H1 (cell line): ENCODE results near the gene LAPTM4A. TPM values are rescaled to one million over a fixed set of nuclear protein-coding genes. Genes with fewer than 3 reads are reported as not detected.

Experiments used
- CTCF ChIA-PET: fragments of 300-600 bp; sonication (Branson Sonifier 250); formaldehyde crosslinking; loops from one replicate; lab custom pipeline; 2021; ENCODE audit not compliant: partially characterized antibody; lab: Charles Lee
- POLR2A ChIA-PET: fragments of 300-600 bp; sonication (Branson Sonifier 250); formaldehyde crosslinking; loops from one replicate; lab custom pipeline; 2021; ENCODE audit warnings: inconsistent platforms; ENCODE audit not compliant: partially characterized antibody; lab: Charles Lee
- DNase-seq, 2 experiments: peaks; one replicate each; pipeline versions ENCODE4 v3.0.0 to v3.0.0-alpha.2; 2010 to 2022; ENCODE audit warnings: low spot score in 2 of 2, low read depth in 1 of 2, mixed read lengths in 1 of 2
- FAIRE-seq: peaks from 2 replicates; lab custom pipeline; 2011; peaks lifted over from hg19 to GRCh38; lab: Jason Lieb, UNC
- H2AFZ ChIP-seq: 2 replicates; pipeline ENCODE4 v1.8.1; 2012; ENCODE audit warnings: low read length, inconsistent platforms
- H2AK5ac ChIP-seq: 2 replicates; pipeline ENCODE4 v1.6.1; 2013; ENCODE audit warnings: low read depth, low read length
- H2BK120ac ChIP-seq: replicated peaks from 2 replicates; pipeline ENCODE3; 2013; ENCODE audit warnings: low read depth, low read length, inconsistent platforms
- H2BK12ac ChIP-seq: 2 replicates; pipeline ENCODE4 v1.6.1; 2013; ENCODE audit warnings: low read depth, low read length
- H2BK15ac ChIP-seq: 2 replicates; pipeline ENCODE4 v1.6.1; 2013; ENCODE audit warnings: low read length
- H2BK20ac ChIP-seq: 2 replicates; pipeline ENCODE4 v1.6.1; 2013; ENCODE audit warnings: low read length
- H2BK5ac ChIP-seq: 2 replicates; pipeline ENCODE4 v1.6.1; 2013; ENCODE audit warnings: low read depth, low read length
- H3K14ac ChIP-seq: 2 replicates; pipeline ENCODE4 v1.6.1; 2013; ENCODE audit warnings: inconsistent platforms; ENCODE audit not compliant: insufficient read length
- H3K18ac ChIP-seq: 2 replicates; pipeline ENCODE4 v1.6.1; 2013; ENCODE audit warnings: low read length; ENCODE audit errors: extremely low read depth
- H3K23ac ChIP-seq: 2 replicates; pipeline ENCODE4 v1.6.1; 2013; ENCODE audit warnings: inconsistent platforms; ENCODE audit not compliant: insufficient read length
- H3K23me2 ChIP-seq: 2 replicates; pipeline ENCODE4 v1.6.1; 2013; ENCODE audit warnings: low read depth, low read length
- H3K27ac ChIP-seq: 2 replicates; pipeline ENCODE4 v1.6.1; 2011; ENCODE audit warnings: low read depth, low read length, inconsistent platforms
- H3K27me3 ChIP-seq, 4 experiments: replicated peaks in 1 of 4; 1 replicate in 1 of 4; 2 replicates in 3 of 4; pipeline versions ENCODE4 v1.6.1 to v1.8.1; 2011 to 2013; ENCODE audit warnings: low read length in 3 of 4, mild to moderate bottlenecking in 3 of 4, inconsistent platforms in 2 of 4, mixed read lengths in 2 of 4, moderate library complexity in 1 of 4; ENCODE audit not compliant: control insufficient read depth in 3 of 4, insufficient read depth in 3 of 4; ENCODE audit errors: extremely low read depth in 1 of 4
- H3K36me3 ChIP-seq, 4 experiments: 2 replicates each; pipeline versions ENCODE4 v1.6.1 to v1.8.1; 2011 to 2013; ENCODE audit warnings: mild to moderate bottlenecking in 4 of 4, low read length in 3 of 4, moderate library complexity in 2 of 4, control low read depth in 1 of 4, inconsistent platforms in 1 of 4; ENCODE audit not compliant: insufficient read depth in 4 of 4, control insufficient read depth in 2 of 4
- H3K4ac ChIP-seq: replicated peaks from 2 replicates; pipeline ENCODE3; 2013; ENCODE audit warnings: low read length, low read depth, mixed read lengths, inconsistent platforms; ENCODE audit not compliant: insufficient read length
- H3K4me1 ChIP-seq, 4 experiments: replicated peaks in 1 of 4; 1 replicate in 1 of 4; 2 replicates in 3 of 4; pipeline versions ENCODE4 v1.6.1 to v1.8.1; 2011 to 2013; ENCODE audit warnings: low read length in 3 of 4, inconsistent platforms in 2 of 4, mixed read lengths in 1 of 4; ENCODE audit not compliant: insufficient read depth in 4 of 4, control insufficient read depth in 3 of 4
- H3K4me2 ChIP-seq, 2 experiments: 2 replicates each; pipeline versions ENCODE4 v1.6.1 to v1.8.1; 2011 to 2013; ENCODE audit warnings: low read depth in 2 of 2, low read length in 2 of 2, control low read depth in 1 of 2, inconsistent platforms in 1 of 2, mild to moderate bottlenecking in 1 of 2; ENCODE audit not compliant: insufficient read depth in 1 of 2
- H3K4me3 ChIP-seq, 4 experiments: fragments of 200-600, 300-600 bp in 1 of 4; sonication (generic), shearing (Covaris generic), sonication (Bioruptor Twin) in 1 of 4; 2 replicates each; pipeline versions ENCODE4 v1.5.1 to v1.8.1; 2011 to 2016; ENCODE audit warnings: low read length in 4 of 4, low read depth in 3 of 4, control low read depth in 2 of 4, inconsistent platforms in 2 of 4, mild to moderate bottlenecking in 2 of 4, mixed read lengths in 1 of 4, moderate library complexity in 1 of 4; ENCODE audit not compliant: insufficient read depth in 2 of 4; ENCODE audit errors: extremely low read depth in 1 of 4
- H3K56ac ChIP-seq: replicated peaks from 2 replicates; pipeline ENCODE3; 2013; ENCODE audit warnings: low read depth, mild to moderate bottlenecking, mixed read lengths, low read length, inconsistent platforms; ENCODE audit not compliant: insufficient read length
- H3K79me1 ChIP-seq: 2 replicates; pipeline ENCODE4 v1.6.1; 2013; ENCODE audit warnings: low read depth, low read length, control low read depth
- H3K79me2 ChIP-seq, 2 experiments: 2 replicates each; pipeline versions ENCODE4 v1.6.1 to v1.8.1; 2012 to 2013; ENCODE audit warnings: low read length in 2 of 2, mild to moderate bottlenecking in 2 of 2, inconsistent platforms in 1 of 2; ENCODE audit not compliant: insufficient read depth in 2 of 2, control insufficient read depth in 1 of 2
- H3K9ac ChIP-seq, 4 experiments: replicated peaks in 1 of 4; 1 replicate in 1 of 4; 2 replicates in 3 of 4; pipeline versions ENCODE4 v1.6.1 to v1.8.1; 2011 to 2013; ENCODE audit warnings: low read depth in 3 of 4, low read length in 3 of 4, control low read depth in 2 of 4, mild to moderate bottlenecking in 2 of 4, moderate library complexity in 2 of 4, inconsistent platforms in 1 of 4; ENCODE audit errors: extremely low read depth in 1 of 4
- H3K9me3 ChIP-seq, 2 experiments: 2 replicates each; pipeline versions ENCODE4 v1.6.1 to v1.8.1; 2012 to 2013; ENCODE audit warnings: mild to moderate bottlenecking in 2 of 2, moderate library complexity in 2 of 2, control low read depth in 1 of 2, inconsistent platforms in 1 of 2, low read depth in 1 of 2, low read length in 1 of 2, mixed read lengths in 1 of 2; ENCODE audit not compliant: insufficient read depth in 2 of 2
- H4K20me1 ChIP-seq, 2 experiments: replicated peaks in 1 of 2; 2 replicates each; pipeline versions ENCODE3 to v1.8.1; 2011 to 2013; ENCODE audit warnings: inconsistent platforms in 2 of 2, low read length in 2 of 2, mild to moderate bottlenecking in 1 of 2; ENCODE audit not compliant: insufficient read depth in 2 of 2, control insufficient read depth in 1 of 2
- H4K5ac ChIP-seq: 2 replicates; pipeline ENCODE4 v1.6.1; 2013; ENCODE audit warnings: low read length, low read depth, mixed read lengths, inconsistent platforms; ENCODE audit not compliant: insufficient read length
- H4K8ac ChIP-seq: 2 replicates; pipeline ENCODE4 v1.8.0; 2013; ENCODE audit warnings: mild to moderate bottlenecking, moderate library complexity, low read length, inconsistent platforms; ENCODE audit not compliant: insufficient read depth; ENCODE audit errors: extremely low read depth
- H4K91ac ChIP-seq: replicated peaks from 2 replicates; pipeline ENCODE3; 2013; ENCODE audit warnings: low read length, mixed read lengths, inconsistent platforms; ENCODE audit not compliant: insufficient read length
- CEBPB ChIP-seq: IDR thresholded peaks from 2 replicates; pipeline ENCODE4 v1.6.1; 2012; ENCODE audit warnings: low read depth, low read length
- JUND ChIP-seq: IDR thresholded peaks from 2 replicates; pipeline ENCODE4 v1.6.1; 2011; ENCODE audit warnings: mild to moderate bottlenecking, improper control_type of control experiment, low read length
- MAX ChIP-seq: IDR thresholded peaks from 2 replicates; pipeline ENCODE4 v1.6.1; 2012; ENCODE audit warnings: inconsistent platforms
- TCF12 ChIP-seq: IDR thresholded peaks from 2 replicates; pipeline ENCODE4 v1.6.1; 2011; ENCODE audit warnings: low read depth, mild to moderate bottlenecking, low read length
- WGBS, 2 experiments: shearing (Covaris generic) in 1 of 2; methylation state at CpG; one replicate each; pipeline versions ENCODE4 v1.1.6 to v1.1.7; 2013 to 2015; ENCODE audit warnings: low lambda C conversion rate in 2 of 2, mixed read lengths in 2 of 2, inconsistent platforms in 1 of 2, low coverage in 1 of 2, missing lambda C conversion rate in 1 of 2; ENCODE audit not compliant: insufficient replicate concordance in 2 of 2, insufficient coverage in 1 of 2, insufficient read length in 1 of 2; ENCODE audit errors: extremely low coverage in 1 of 2, missing lambda C conversion rate in 1 of 2; 5-methylcytosine and 5-hydroxymethylcytosine counted together
- polyA plus RNA-seq, 7 experiments: library from polyadenylated mRNA; depleted of rRNA in 3 of 7; stranded (reverse) in 5 of 7; unstranded in 2 of 7; fragments of >200 nt in 5 of 7; fragments of 200-250 nt in 2 of 7; gene quantifications; 1 replicate in 5 of 7; 2 replicates in 1 of 7; 4 replicates in 1 of 7; pipeline versions ENCODE4 v1.2.1 to v1.2.3, GENCODE V29; 2011 to 2013; ENCODE audit warnings: missing spikeins in 2 of 7, mixed read lengths in 2 of 7
- total RNA-seq: library from RNA; stranded (reverse); fragmentation: NEBNext Ultra II Directional; extraction: Animal tissue kit (Norgen Biotek cat#: 25700); gene quantifications from 2 replicates; pipeline ENCODE4 v1.2.1, GENCODE V29; 2021

Gene LAPTM4A
- total and polyA plus RNA-seq, 2 of the 8 experiments (the other 6 are each of a cell fraction or from before 2014, with no cell fraction given): 193 to 419 TPM

GRCh38 chr2:20071397-20072383 is 20.3 kb upstream of the LAPTM4A start:
- Histone ChIP-seq H4K5ac (peak overlapping the region; percentile 18), H4K8ac (peak overlapping the region; percentile 85), H3K27me3 (no peaks in the 10 kb centered on the region), H3K23me2 (no peaks in the 10 kb centered on the region), H4K91ac (peak overlapping the region; percentile 94), H2AFZ (peak overlapping the region; percentile 100), H3K4me1 (peaks cover 0 to 9% (median 5%) of the 10 kb centered on the region in 4 experiments; a peak in 6 of 7 replicates), H3K36me3 (no peaks in the 10 kb centered on the region), H2BK15ac (no peak overlapping the region), H3K79me1 (no peaks in the 10 kb centered on the region), H3K4ac (no peak overlapping the region), H3K9me3 (no peaks in the 10 kb centered on the region), H3K56ac (no peak overlapping the region), H3K9ac (0 out of 7 replicates have a peak overlapping the region, but pooled peaks of 1 of the 4 experiments have one; percentile 20), H2AK5ac (no peak overlapping the region), H2BK12ac (peak overlapping the region; percentile 77; the same call in 1 of the 2 replicates), H3K23ac (no peak overlapping the region), H3K4me2 (peak overlapping the region; percentile 40 to 51; a peak in 2 of 4 replicates), H3K27ac (no peak overlapping the region), H3K4me3 (no peak overlapping the region), H3K79me2 (no peaks in the 10 kb centered on the region), H4K20me1 (no peaks in the 10 kb centered on the region), H2BK20ac (0 out of 2 replicates have a peak overlapping the region, but pooled peaks have one; percentile 62), H3K14ac (no peak overlapping the region), H2BK120ac (no peak overlapping the region), H3K18ac (peak overlapping the region; percentile 86), H2BK5ac (peak overlapping the region; percentile 27; the same call in 1 of the 2 replicates)
- DNase-seq (peak; percentile 21 to 54), FAIRE-seq (no peak)
- TF ChIP-seq CEBPB: peak; percentile 49; the same call in 1 of the 2 replicates
- TF ChIP-seq JUND: no peak
- TF ChIP-seq TCF12: 0 out of 2 replicates have a peak, but pooled peaks have one; percentile 44
- TF ChIP-seq MAX: 0 out of 2 replicates have a peak, but pooled peaks have one; percentile 37
- 63% methylated on average over 14 of the region's 14 CpGs; no CpG with 5 or more reads in 1 of the 2 experiments for WGBS, 2 experiments
- ChIA-PET POLR2A (interaction anchor here (0.8 to 1.8 kb wide), 4 partner anchors 17 to 58 kb away, joined by 3 to 4 read pairs (median 3); no protein-coding TSS in a partner anchor), CTCF (interaction anchor here (0.6 to 5.0 kb wide), 9 partner anchors 10 to 571 kb away, joined by 3 to 31 read pairs (median 3); no protein-coding TSS in a partner anchor)
